GM18499 (cell line): ENCODE data around the gene NTN3.

Experiments
- ATAC-seq: cut with Tn5 transposase; IDR thresholded peaks from one replicate; pipeline ENCODE4 v1.9.1; 2021; ENCODE audit warnings: moderate number of reproducible peaks; ENCODE audit not compliant: insufficient read depth, unreplicated experiment

Gene NTN3

GRCh38 chr16:2511996-2512734 lies 41.1 kb downstream of the NTN3 start:
- ATAC-seq: no peak

- ATAC-seq: no peak
Measured at GRCh38 chr16:2512735-2513404, 41.8 kb downstream of the NTN3 start.

GRCh38 chr16:2513405-2514332 lies 42.6 kb downstream of the NTN3 start, which contains the start of gene ATP6V0C:
Gene ATP6V0C, plus strand, starts transcription at chr16:2513952. Its CDS starts 152 bp downstream, at chr16:2514104.
- ATAC-seq: no peak

GRCh38 chr16:2514333-2515179 lies 43.5 kb downstream of the NTN3 start:
- ATAC-seq: no peak

GRCh38 chr16:2515180-2515851 lies 44.2 kb downstream of the NTN3 start:
- ATAC-seq: no peak

GRCh38 chr16:2516391-2517240 lies 45.5 kb downstream of the NTN3 start:
- no peak for ATAC-seq

GRCh38 chr16:2517954-2518605 lies 47.0 kb downstream of the NTN3 start:
- ATAC-seq: no peak

GRCh38 chr16:2518823-2519710 lies 48.0 kb downstream of the NTN3 start:
- ATAC-seq: no peak

- ATAC-seq: no peak
Measured at GRCh38 chr16:2519711-2520080, 48.6 kb downstream of the NTN3 start.

- no peak for ATAC-seq
Measured at GRCh38 chr16:2520097-2520783, 49.1 kb downstream of the NTN3 start, which contains the start of gene AMDHD2. Gene AMDHD2, plus strand, starts transcription at chr16:2520371. Its CDS starts 88 bp downstream, at chr16:2520459.

- no peak for ATAC-seq
Measured at GRCh38 chr16:2520784-2521531, 49.9 kb downstream of the NTN3 start.
